Heart right ventricle (tissue), 16 donors: ENCODE results near the gene RNF123. TPM values are rescaled to one million over a fixed set of nuclear protein-coding genes. Genes with fewer than 3 reads are reported as not detected.

Experiments used
- ATAC-seq, 8 donors: fragments of 200-7000 bp; cut with Tn5 transposase; one replicate each; pipeline ENCODE4 v1.9.1; 2020; ENCODE audit warnings: mild to moderate bottlenecking in 8 of 8, moderate library complexity in 8 of 8, moderate number of reproducible peaks in 1 of 8
- DNase-seq, 2 donors: peaks; one replicate each; pipeline ENCODE4 v3.0.0-alpha.2; 2020
- H3K27ac ChIP-seq, 10 donors: fragments of 200-600 bp; sonication (generic) in 2 of 10; one replicate each; pipeline versions ENCODE4 v1.5.0 to v1.8.0; 2020 to 2022; ENCODE audit warnings: mild to moderate bottlenecking in 3 of 10
- H3K27me3 ChIP-seq, 7 donors: fragments of 200-600 bp; one replicate each; pipeline ENCODE4 v1.8.0; 2021 to 2022; ENCODE audit warnings: mild to moderate bottlenecking in 2 of 7
- H3K36me3 ChIP-seq, 9 donors: fragments of 200-600 bp; sonication (generic) in 1 of 9; one replicate each; pipeline versions ENCODE4 v1.5.0 to v1.8.0; 2020 to 2022; ENCODE audit warnings: mild to moderate bottlenecking in 2 of 9
- H3K4me1 ChIP-seq, 9 donors: fragments of 200-600 bp; sonication (generic) in 1 of 9; one replicate each; pipeline versions ENCODE4 v1.5.0 to v1.8.0; 2020 to 2022; ENCODE audit warnings: mild to moderate bottlenecking in 4 of 9
- H3K4me3 ChIP-seq, 10 donors: fragments of 200-600 bp; sonication (generic) in 2 of 10; one replicate each; pipeline versions ENCODE4 v1.5.0 to v1.8.0; 2020 to 2022; ENCODE audit warnings: mild to moderate bottlenecking in 7 of 10, moderate library complexity in 2 of 10
- H3K9me3 ChIP-seq, 11 donors: fragments of 200-600 bp in 10 of 11; sonication (generic) in 2 of 11; one replicate each; pipeline versions ENCODE4 v1.5.0 to v1.8.0; 2013 to 2022; ENCODE audit warnings: mild to moderate bottlenecking in 2 of 11, control low read depth in 1 of 11, moderate library complexity in 1 of 11
- CTCF ChIP-seq, 9 donors: fragments of 200-600 bp; sonication (generic) in 2 of 9; IDR thresholded peaks; one replicate each; pipeline versions ENCODE4 v1.5.0 to v1.8.0; 2021 to 2022; ENCODE audit warnings: antibody characterized with exemption in 9 of 9, mild to moderate bottlenecking in 5 of 9, moderate library complexity in 1 of 9
- WGBS, 2 donors: extraction: QIAGEN DNeasy Blood & Tissue Kit; methylation state at CpG; one replicate each; pipeline ENCODE4 v1.1.7; 2013; ENCODE audit warnings: inconsistent platforms in 1 of 2; 5-methylcytosine and 5-hydroxymethylcytosine counted together
- intact Hi-C, 10 donors: fragments of 100-400 bp; cut with DNase I; formaldehyde crosslinking; loops; one replicate each; pipeline versions ENCODE4 v1.11.1 to v1.14.2; 2022
- polyA plus RNA-seq, 2 donors: library from polyadenylated mRNA; stranded (reverse); fragments of 200-250 nt; gene quantifications; one replicate each; pipeline ENCODE4 v1.2.3, GENCODE V29; 2013
- total RNA-seq, 10 donors: library from RNA; stranded (reverse); fragmentation: NEBNext Ultra II Directional in 3 of 10; extraction: Animal tissue kit (Norgen Biotek cat#: 25700) in 3 of 10; gene quantifications; one replicate each; pipeline versions ENCODE4 v1.2.1 to v1.2.4, GENCODE V29; 2021 to 2023
- donor health status: Arrhythmogenic right ventricular cardiomyopathy.
- donor health status: ischemic (EF 13 %, LVEDD 7.1; RV severe dilation, severe dysfunction).
- donor health status: healthy with polysubstance abuse.
- donor health status: DM: no; HTN: yes; CAD: no.
- donor health status: DM: no; HTN: no; CAD: no.
- donor health status: ischemic (EF 25% LVEDD 6.9; RV normal size, moderate dysfunction).
- donor health status: ischemic (EF 25% LVEDD 5.7; RV mildly dilated, moderate dysfunction).
- donor health status: healthy.
- donor health status: DM: yes; HTN: yes; CAD: no.
- donor health status: Ischemic cardiomyopathy.
- donor health status: ischemic (EF 35%, LVEDD 5.7; RV mildly dilated, moderate dysfunction).
- donor health status: nonischemic (EF 11% LVEDD 7.7; RV severe dilation, severe dysfunction).
- donor health status: DM: yes; HTN: yes; CAD: no.
- donor health status: PGD.
- donor health status: ischemic (EF 29% LVEDD 5.4; RV normal size, mild dysfunction).
- donor health status: nonischemic (EF 23%, LVEDD 6.1; RV moderate dilation, normal function).

The RNF123 gene
- total and polyA plus RNA-seq, 12 donors = 23.6 to 61.8 (median 48.7) TPM

GRCh38 chr3:49759226-49759625, 69.9 kb downstream of the RNF123 start:
- peak in 1 of 8 donors; percentile 14 for ATAC-seq
- intact Hi-C loops = no loop called here
- TF ChIP-seq CTCF (IDR thresholded peaks at IDR 0.05) = no peak
- Histone ChIP-seq H3K4me1 (peaks cover 0 to 27% (median 0%) of the 10 kb centered on the region in 9 donors), H3K9me3 (no peaks in the 10 kb centered on the region), H3K36me3 (peaks cover 0 to 33% (median 0%) of the 10 kb centered on the region in 9 donors), H3K27ac (no peak overlapping the region), H3K4me3 (no peak overlapping the region), H3K27me3 (no peaks in the 10 kb centered on the region)
- WGBS, 2 donors = 21 to 36% methylated on average over 1 of the region's 1 CpG
- DNase-seq = no peak

GRCh38 chr3:49761661-49762060, 72.3 kb downstream of the RNF123 start:
- WGBS, 2 donors = 90 to 95% methylated on average over 3 of the region's 3 CpGs
- no peaks in the 10 kb centered on the region for H3K27me3 ChIP-seq
- H3K4me1 ChIP-seq = peaks cover 0 to 15% (median 0%) of the 10 kb centered on the region in 9 donors
- H3K36me3 ChIP-seq = peaks cover 0 to 54% (median 0%) of the 10 kb centered on the region in 9 donors
- ATAC-seq (no peak), DNase-seq (no peak)
- no peak overlapping the region for H3K27ac ChIP-seq
- H3K9me3 ChIP-seq = no peaks in the 10 kb centered on the region
- TF ChIP-seq CTCF (IDR thresholded peaks at IDR 0.05) = no peak
- no peak overlapping the region for H3K4me3 ChIP-seq
- intact Hi-C loops = no loop called here

- H3K36me3 ChIP-seq = peaks cover 0 to 64% (median 0%) of the 10 kb centered on the region in 9 donors
- intact Hi-C loops = no loop called here
- no peak overlapping the region for H3K27ac ChIP-seq
- no peak overlapping the region for H3K4me3 ChIP-seq
- no peaks in the 10 kb centered on the region for H3K9me3 ChIP-seq
- peaks cover 0 to 15% (median 0%) of the 10 kb centered on the region in 9 donors for H3K4me1 ChIP-seq
- 96 to 98% methylated on average over 4 of the region's 4 CpGs for WGBS, 2 donors
- ATAC-seq (no peak), DNase-seq (no peak)
- H3K27me3 ChIP-seq = no peaks in the 10 kb centered on the region
- no peak for TF ChIP-seq CTCF (IDR thresholded peaks at IDR 0.05)
These were observed 74.6 kb downstream of the RNF123 start for GRCh38 chr3:49763981-49764380.

GRCh38 chr3:49769286-49769915, 80.0 kb downstream of the RNF123 start:
- H3K27ac ChIP-seq = no peak overlapping the region
- peaks cover 0 to 51% (median 0%) of the 10 kb centered on the region in 9 donors for H3K36me3 ChIP-seq
- H3K4me1 ChIP-seq = peaks cover 0 to 4% (median 0%) of the 10 kb centered on the region in 9 donors
- no peak overlapping the region for H3K4me3 ChIP-seq
- DNase-seq (no peak), ATAC-seq (no peak)
- intact Hi-C loops = no loop called here
- 83 to 87% methylated on average over 3 of the region's 3 CpGs for WGBS, 2 donors
- TF ChIP-seq CTCF (IDR thresholded peaks at IDR 0.05) = no peak
- no peaks in the 10 kb centered on the region for H3K27me3 ChIP-seq
- H3K9me3 ChIP-seq = no peaks in the 10 kb centered on the region
